Gastrocnemius medialis (tissue), 4 donors: ENCODE data around the gene PLGRKT.

Experiments
- POLR2A ChIP-seq, 2 donors: fragments of 450-650 bp; IDR thresholded peaks; one replicate each; pipeline ENCODE4 v1.6.1; 2017; ENCODE audit warnings: antibody characterized with exemption in 2 of 2, mild to moderate bottlenecking in 2 of 2, moderate library complexity in 2 of 2
- TF ChIP-seq, protein P1 (sequence below), 5 experiments: fragments of 450-650 bp in 3 of 5; fragments of 200-600 bp in 2 of 5; sonication (generic) in 2 of 5; IDR thresholded peaks in 4 of 5; conservative IDR thresholded peaks in 1 of 5; 1 replicate in 4 of 5; 2 replicates in 1 of 5; pipeline ENCODE4 v1.5.1; 2016 to 2019; ENCODE audit warnings: antibody characterized with exemption in 5 of 5, mild to moderate bottlenecking in 3 of 5, moderate library complexity in 3 of 5

DNA sequence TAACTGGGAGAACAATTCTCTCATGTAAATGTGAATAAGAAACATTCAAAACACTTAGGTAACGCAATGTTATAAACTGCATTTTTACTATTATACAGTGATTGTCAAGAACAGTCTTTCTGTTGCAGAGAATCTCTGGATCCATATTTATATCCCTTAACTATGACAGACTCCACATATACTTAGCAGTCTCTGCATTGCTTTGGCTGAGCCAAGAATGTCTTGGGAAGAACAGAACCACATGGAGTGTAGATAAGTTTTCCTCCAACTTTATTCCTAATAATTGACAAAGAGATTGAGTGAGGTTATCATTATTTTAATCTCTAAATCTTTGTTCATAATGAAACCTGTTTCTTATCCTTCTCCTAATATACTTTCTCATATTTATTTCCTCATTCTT, 82.5 kb downstream of the PLGRKT start:
- TF ChIP-seq, protein P1, sequence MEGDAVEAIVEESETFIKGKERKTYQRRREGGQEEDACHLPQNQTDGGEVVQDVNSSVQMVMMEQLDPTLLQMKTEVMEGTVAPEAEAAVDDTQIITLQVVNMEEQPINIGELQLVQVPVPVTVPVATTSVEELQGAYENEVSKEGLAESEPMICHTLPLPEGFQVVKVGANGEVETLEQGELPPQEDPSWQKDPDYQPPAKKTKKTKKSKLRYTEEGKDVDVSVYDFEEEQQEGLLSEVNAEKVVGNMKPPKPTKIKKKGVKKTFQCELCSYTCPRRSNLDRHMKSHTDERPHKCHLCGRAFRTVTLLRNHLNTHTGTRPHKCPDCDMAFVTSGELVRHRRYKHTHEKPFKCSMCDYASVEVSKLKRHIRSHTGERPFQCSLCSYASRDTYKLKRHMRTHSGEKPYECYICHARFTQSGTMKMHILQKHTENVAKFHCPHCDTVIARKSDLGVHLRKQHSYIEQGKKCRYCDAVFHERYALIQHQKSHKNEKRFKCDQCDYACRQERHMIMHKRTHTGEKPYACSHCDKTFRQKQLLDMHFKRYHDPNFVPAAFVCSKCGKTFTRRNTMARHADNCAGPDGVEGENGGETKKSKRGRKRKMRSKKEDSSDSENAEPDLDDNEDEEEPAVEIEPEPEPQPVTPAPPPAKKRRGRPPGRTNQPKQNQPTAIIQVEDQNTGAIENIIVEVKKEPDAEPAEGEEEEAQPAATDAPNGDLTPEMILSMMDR (IDR thresholded peaks at IDR 0.05 in 4 of 5, conservative IDR thresholded peaks at IDR 0.05 in 1 of 5) = no peak
- TF ChIP-seq POLR2A (IDR thresholded peaks at IDR 0.05) = no peak
